Omental fat pad (tissue), 4 donors: ENCODE results near the gene ACVR1. TPM values are rescaled to one million over a fixed set of nuclear protein-coding genes. Genes with fewer than 3 reads are reported as not detected.
"Not testable (repeated sequence)": the region's sequence is repeated elsewhere in the genome, so short reads cannot be mapped to it uniquely, and the experiment has no call there.

Experiments
- ATAC-seq: fragments of 150-250 bp; one replicate; pipeline ENCODE4 v1.9.1; 2016; ENCODE audit warnings: mild to moderate bottlenecking, moderate library complexity; ENCODE audit not compliant: low FRiP score
- DNase-seq: peaks from one replicate; pipeline ENCODE4 v3.0.0-alpha.2; 2019; ENCODE audit warnings: low spot score
- CTCF ChIP-seq, 3 donors: fragments of 450-650 bp; IDR thresholded peaks; one replicate each; pipeline ENCODE4 v1.5.1; 2016 to 2017; ENCODE audit warnings: antibody characterized with exemption in 3 of 3, mild to moderate bottlenecking in 3 of 3, moderate library complexity in 2 of 3
- total RNA-seq, 4 donors: library from RNA; depleted of rRNA; stranded (reverse); fragments of >200 nt; gene quantifications; one replicate each; pipeline ENCODE4 v1.1.0, GENCODE V29; 2016

Gene ACVR1
- total RNA-seq, 4 donors from 2014 or later = 22.7 to 37.7 (median 28.2) TPM

GRCh38 chr2:157895531-157895930 lies 19.4 kb upstream of the ACVR1 start:
- DNase-seq (no peak), ATAC-seq (no peak)
- TF ChIP-seq CTCF (IDR thresholded peaks at IDR 0.05) = no peak

- DNase-seq (no peak), ATAC-seq (no peak)
- no peak for TF ChIP-seq CTCF (IDR thresholded peaks at IDR 0.05)
Measured at GRCh38 chr2:157894694-157895435, 18.7 kb upstream of the ACVR1 start.

- ATAC-seq = no peak
- TF ChIP-seq CTCF (IDR thresholded peaks at IDR 0.05) = no peak
- no peak for DNase-seq
Measured at GRCh38 chr2:157893611-157894010, 17.5 kb upstream of the ACVR1 start.

GRCh38 chr2:157891643-157892041 lies 15.5 kb upstream of the ACVR1 start:
- ATAC-seq (no peak), DNase-seq (no peak)
- no peak for TF ChIP-seq CTCF (IDR thresholded peaks at IDR 0.05)

- TF ChIP-seq CTCF (IDR thresholded peaks at IDR 0.05) = no peak
- DNase-seq (no peak), ATAC-seq (no peak)
Measured at GRCh38 chr2:157890969-157891642, 15.0 kb upstream of the ACVR1 start.

GRCh38 chr2:157887946-157888345 lies 11.8 kb upstream of the ACVR1 start:
- DNase-seq (no peak), ATAC-seq (no peak)
- TF ChIP-seq CTCF (IDR thresholded peaks at IDR 0.05) = no peak

GRCh38 chr2:157884533-157884932 lies 8.4 kb upstream of the ACVR1 start:
- DNase-seq, ATAC-seq: not testable (repeated sequence)
